Measurements from ENCODE around the gene SPEM1. TPM values are rescaled to one million over a fixed set of nuclear protein-coding genes. Genes with fewer than 3 reads are reported as not detected.

SPEM1 gene
- total RNA-seq, 4 donors from 2014 or later, result not detected

DNA sequence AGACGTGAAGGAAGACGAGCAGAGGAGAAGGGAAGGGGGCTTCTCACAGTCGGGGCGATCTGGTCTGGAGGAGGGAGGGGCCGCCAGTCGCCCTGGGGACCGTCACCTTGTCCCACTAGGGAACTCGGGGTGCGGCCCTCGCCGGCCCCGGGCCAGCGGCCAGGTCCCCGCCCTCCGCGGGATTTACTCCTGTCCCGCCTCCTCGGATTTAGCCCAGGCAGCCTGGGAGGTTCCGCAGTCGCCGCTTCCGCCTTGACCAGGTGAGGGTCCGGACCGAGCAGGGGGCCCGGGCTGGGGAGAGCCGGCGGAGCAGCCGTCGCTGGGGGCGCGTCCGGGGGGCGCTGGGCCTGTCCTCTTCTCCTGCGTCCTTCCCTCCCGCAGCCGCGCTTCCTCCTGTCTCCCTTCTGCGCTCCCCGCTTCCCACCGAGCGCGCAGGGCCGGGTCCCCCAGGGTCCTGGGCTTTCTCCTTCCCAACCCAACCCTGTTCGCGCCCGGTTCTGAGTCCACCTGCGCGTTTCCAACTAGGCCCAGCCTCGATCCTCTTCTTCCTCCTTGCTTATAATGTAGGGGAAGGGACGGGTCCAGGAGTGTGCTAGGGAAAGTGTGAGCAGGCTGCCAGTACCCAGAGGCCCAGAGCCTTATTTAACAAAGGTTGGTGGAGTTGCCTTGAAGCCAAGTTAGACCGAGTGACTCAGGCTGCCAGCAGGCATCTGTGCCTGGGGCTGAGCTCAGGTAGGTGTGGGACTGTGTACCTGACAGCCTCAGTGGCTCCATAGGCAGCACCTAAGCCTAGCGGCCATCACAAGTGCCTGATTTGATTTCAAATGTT lies 39.1 kb upstream of the SPEM1 start, which contains the start of gene TNK1:
Gene TNK1 (plus strand): TSS at position 235 of the 829 bp plus-strand sequence. CDS start 1,838 bp downstream, outside the sequence.
- DNase-seq (ENCODE audit: low spot score in 2 of 2), result peak in 1 of 2 donors; percentile 78
- Histone ChIP-seq H3K4me1 (peaks cover 42% of the 10 kb centered on the region), H3K27me3 (no peaks in the 10 kb centered on the region), H3K36me3 (peaks cover 17% of the 10 kb centered on the region), H3K9me3 (no peaks in the 10 kb centered on the region), H3K4me3 (peak within 1 kb of the TSS; percentile 63), H3K27ac (peak within 1 kb of the TSS; percentile 78)
- TF ChIP-seq POLR2AphosphoS5 (IDR thresholded peaks at IDR 0.05) (no peak), EP300 (IDR thresholded peaks at IDR 0.05) (no peak)
- WGBS, result 6% methylated on average over 45 of the region's 52 CpGs

- no peak for TF ChIP-seq POLR2AphosphoS5 (IDR thresholded peaks at IDR 0.05)
- TF ChIP-seq EP300 (IDR thresholded peaks at IDR 0.05), result no peak
- no peak for TF ChIP-seq POLR2A (IDR thresholded peaks at IDR 0.05)
- peaks cover 42% of the 10 kb centered on the region for H3K4me1 ChIP-seq
- no peaks in the 10 kb centered on the region for H3K27me3 ChIP-seq
- WGBS, result 88% methylated on average over 10 of the region's 10 CpGs
- no peak overlapping the region for H3K4me3 ChIP-seq
- no peak overlapping the region for H3K27ac ChIP-seq
- peaks cover 31% of the 10 kb centered on the region for H3K36me3 ChIP-seq
- DNase-seq (ENCODE audit: low spot score in 2 of 2), result no peak
- H3K9me3 ChIP-seq, result no peaks in the 10 kb centered on the region
Measured at GRCh38 chr17:7382901-7383300, 37.2 kb upstream of the SPEM1 start.

DNA sequence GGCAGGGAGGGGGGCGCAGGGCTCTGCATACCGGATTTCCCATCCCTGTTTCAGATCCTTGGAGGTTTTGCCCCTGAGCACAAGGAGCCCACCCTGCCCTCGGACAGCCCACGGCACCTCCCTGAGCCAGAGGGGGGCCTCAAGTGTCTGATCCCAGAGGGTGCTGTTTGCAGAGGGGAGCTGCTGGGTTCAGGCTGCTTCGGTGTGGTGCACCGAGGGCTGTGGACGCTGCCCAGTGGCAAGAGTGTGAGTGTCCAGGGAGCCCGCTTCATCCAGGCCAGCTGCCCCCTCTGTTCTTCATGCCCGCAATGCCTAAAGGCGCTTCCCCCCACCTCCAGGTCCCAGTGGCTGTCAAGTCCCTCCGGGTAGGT lies 36.8 kb upstream of the SPEM1 start:
- Histone ChIP-seq H3K9me3 (no peaks in the 10 kb centered on the region), H3K27me3 (no peaks in the 10 kb centered on the region), H3K36me3 (peaks cover 35% of the 10 kb centered on the region), H3K4me3 (peak overlapping the region; percentile 40), H3K27ac (no peak overlapping the region), H3K4me1 (peaks cover 42% of the 10 kb centered on the region)
- 77% methylated on average over 9 of the region's 11 CpGs for WGBS
- DNase-seq (ENCODE audit: low spot score in 2 of 2), result no peak
- TF ChIP-seq POLR2AphosphoS5 (IDR thresholded peaks at IDR 0.05) (no peak), EP300 (IDR thresholded peaks at IDR 0.05) (no peak), POLR2A (IDR thresholded peaks at IDR 0.05) (no peak), CTCF (IDR thresholded peaks at IDR 0.05) (no peak)

DNA sequence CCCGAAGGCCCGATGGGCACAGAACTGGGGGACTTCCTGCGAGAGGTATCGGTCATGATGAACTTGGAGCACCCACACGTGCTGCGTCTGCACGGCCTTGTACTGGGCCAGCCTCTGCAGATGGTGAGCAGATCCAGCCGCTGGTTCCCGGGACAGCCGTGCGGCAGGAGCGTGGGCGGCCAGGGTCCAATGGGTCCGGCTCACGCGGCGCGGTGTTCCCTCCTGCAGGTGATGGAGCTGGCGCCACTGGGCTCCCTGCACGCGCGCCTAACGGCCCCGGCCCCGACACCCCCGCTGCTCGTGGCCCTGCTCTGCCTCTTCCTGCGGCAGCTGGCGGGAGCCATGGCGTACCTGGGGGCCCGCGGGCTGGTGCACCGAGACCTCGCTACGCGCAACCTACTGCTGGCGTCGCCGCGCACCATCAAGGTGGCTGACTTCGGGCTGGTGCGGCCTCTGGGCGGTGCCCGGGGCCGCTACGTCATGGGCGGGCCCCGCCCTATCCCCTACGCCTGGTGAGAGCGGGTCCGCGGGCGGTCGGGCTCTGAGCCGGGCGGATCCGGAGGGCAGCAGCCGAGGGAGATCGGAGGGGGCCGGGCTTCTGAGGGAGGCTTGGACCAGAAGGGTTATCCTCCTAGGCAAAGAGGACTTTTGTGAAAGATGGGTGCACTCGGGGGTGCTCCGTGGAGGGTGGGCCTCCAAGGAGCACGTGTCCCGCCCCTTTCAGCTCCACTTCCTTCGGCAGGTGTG lies 36.2 kb upstream of the SPEM1 start:
- H3K27me3 ChIP-seq, result no peaks in the 10 kb centered on the region
- H3K4me1 ChIP-seq, result peaks cover 42% of the 10 kb centered on the region
- DNase-seq (ENCODE audit: low spot score in 2 of 2), result no peak
- TF ChIP-seq CTCF (IDR thresholded peaks at IDR 0.05) (no peak), EP300 (IDR thresholded peaks at IDR 0.05) (no peak), POLR2A (IDR thresholded peaks at IDR 0.05) (no peak), POLR2AphosphoS5 (IDR thresholded peaks at IDR 0.05) (no peak)
- no peaks in the 10 kb centered on the region for H3K9me3 ChIP-seq
- H3K4me3 ChIP-seq, result peak overlapping the region; percentile 40
- H3K36me3 ChIP-seq, result peaks cover 41% of the 10 kb centered on the region
- no peak overlapping the region for H3K27ac ChIP-seq
- WGBS, result 50% methylated on average over 8 of the region's 65 CpGs

GRCh38 chr17:7384489-7385081 lies 35.5 kb upstream of the SPEM1 start:
- Histone ChIP-seq H3K27me3 (no peaks in the 10 kb centered on the region), H3K9me3 (no peaks in the 10 kb centered on the region), H3K4me3 (peak overlapping the region; percentile 40), H3K4me1 (peaks cover 42% of the 10 kb centered on the region), H3K27ac (no peak overlapping the region), H3K36me3 (peaks cover 47% of the 10 kb centered on the region)
- TF ChIP-seq EP300 (IDR thresholded peaks at IDR 0.05) (no peak), POLR2A (IDR thresholded peaks at IDR 0.05) (no peak), POLR2AphosphoS5 (IDR thresholded peaks at IDR 0.05) (no peak), CTCF (IDR thresholded peaks at IDR 0.05) (no peak)
- 73% methylated on average over 17 of the region's 23 CpGs for WGBS
- DNase-seq (ENCODE audit: low spot score in 2 of 2), result no peak
